ENCODE data around the gene CNTNAP5. TPM values are rescaled to one million over a fixed set of nuclear protein-coding genes. Genes with fewer than 3 reads are reported as not detected.

Gene CNTNAP5
- total RNA-seq, 2 donors from 2014 or later, result not detected

- no peaks in the 10 kb centered on the region for H3K36me3 Mint-ChIP-seq
- no peak overlapping the region for H3K27ac Mint-ChIP-seq
- H3K4me1 Mint-ChIP-seq (ENCODE audit: low read depth in 2 of 2), result no peaks in the 10 kb centered on the region
- H3K27me3 Mint-ChIP-seq, result no peaks in the 10 kb centered on the region
- ATAC-seq (no peak), DNase-seq (ENCODE audit: low spot score) (no peak)
- H3K9me3 Mint-ChIP-seq, result peaks cover 12% of the 10 kb centered on the region
- no peak overlapping the region for H3K4me3 Mint-ChIP-seq
Measured at GRCh38 chr2:124281541-124281940, 256.5 kb downstream of the CNTNAP5 start.

DNA sequence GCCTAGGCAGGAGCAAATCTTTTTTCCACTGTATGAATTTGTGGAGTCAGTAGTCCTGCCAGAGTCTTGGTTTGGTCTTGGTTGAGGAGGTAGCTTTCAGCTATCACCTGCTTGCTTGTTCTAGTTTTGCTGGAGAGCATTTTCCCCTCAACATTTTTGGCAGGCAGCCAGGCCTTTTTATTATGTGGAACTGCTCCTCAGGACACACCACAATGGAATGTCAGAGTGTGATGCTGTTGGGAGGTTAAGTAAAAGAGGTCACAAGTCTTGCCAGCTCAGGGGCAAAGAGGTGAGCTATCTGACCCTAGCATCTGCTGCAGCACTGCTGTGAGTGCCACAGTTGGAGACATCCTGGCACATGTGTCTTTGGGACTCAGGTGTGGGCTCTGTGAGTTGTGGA lies 258.0 kb downstream of the CNTNAP5 start:
- Mint-ChIP-seq H3K27me3 (no peaks in the 10 kb centered on the region), H3K36me3 (no peaks in the 10 kb centered on the region), H3K27ac (no peak overlapping the region), H3K9me3 (peaks cover 12% of the 10 kb centered on the region), H3K4me3 (no peak overlapping the region), H3K4me1 (ENCODE audit: low read depth in 2 of 2) (no peaks in the 10 kb centered on the region)
- ATAC-seq (no peak), DNase-seq (ENCODE audit: low spot score) (no peak)

- H3K4me1 Mint-ChIP-seq (ENCODE audit: low read depth in 2 of 2), result no peaks in the 10 kb centered on the region
- no peak overlapping the region for H3K4me3 Mint-ChIP-seq
- no peaks in the 10 kb centered on the region for H3K36me3 Mint-ChIP-seq
- H3K9me3 Mint-ChIP-seq, result peaks cover 9% of the 10 kb centered on the region
- H3K27me3 Mint-ChIP-seq, result no peaks in the 10 kb centered on the region
- ATAC-seq (no peak), DNase-seq (ENCODE audit: low spot score) (no peak)
- no peak overlapping the region for H3K27ac Mint-ChIP-seq
Measured at GRCh38 chr2:124286089-124286783, 261.1 kb downstream of the CNTNAP5 start.

GRCh38 chr2:124289060-124289459 lies 264.0 kb downstream of the CNTNAP5 start:
- H3K4me1 Mint-ChIP-seq (ENCODE audit: low read depth in 2 of 2), result no peaks in the 10 kb centered on the region
- H3K9me3 Mint-ChIP-seq, result peaks cover 5% of the 10 kb centered on the region
- no peak for DNase-seq (ENCODE audit: low spot score)
- no peak overlapping the region for H3K4me3 Mint-ChIP-seq
- ATAC-seq, result no peak
- H3K27ac Mint-ChIP-seq, result no peak overlapping the region
- H3K36me3 Mint-ChIP-seq, result no peaks in the 10 kb centered on the region
- no peaks in the 10 kb centered on the region for H3K27me3 Mint-ChIP-seq

- ATAC-seq (no peak), DNase-seq (ENCODE audit: low spot score) (no peak)
- Mint-ChIP-seq H3K4me1 (ENCODE audit: low read depth in 2 of 2) (no peaks in the 10 kb centered on the region), H3K27ac (no peak overlapping the region), H3K27me3 (no peaks in the 10 kb centered on the region), H3K9me3 (peaks cover 5% of the 10 kb centered on the region), H3K4me3 (no peak overlapping the region), H3K36me3 (no peaks in the 10 kb centered on the region)
Measured at GRCh38 chr2:124289615-124290014, 264.5 kb downstream of the CNTNAP5 start.

- ATAC-seq, result no peak
- H3K9me3 Mint-ChIP-seq, result peaks cover 18% of the 10 kb centered on the region
- no peak for DNase-seq (ENCODE audit: low spot score)
- H3K27ac Mint-ChIP-seq, result no peak overlapping the region
- no peaks in the 10 kb centered on the region for H3K36me3 Mint-ChIP-seq
- H3K4me1 Mint-ChIP-seq (ENCODE audit: low read depth in 2 of 2), result no peaks in the 10 kb centered on the region
- no peak overlapping the region for H3K4me3 Mint-ChIP-seq
- H3K27me3 Mint-ChIP-seq, result no peaks in the 10 kb centered on the region
Measured at GRCh38 chr2:124296470-124296869, 271.4 kb downstream of the CNTNAP5 start.

DNA sequence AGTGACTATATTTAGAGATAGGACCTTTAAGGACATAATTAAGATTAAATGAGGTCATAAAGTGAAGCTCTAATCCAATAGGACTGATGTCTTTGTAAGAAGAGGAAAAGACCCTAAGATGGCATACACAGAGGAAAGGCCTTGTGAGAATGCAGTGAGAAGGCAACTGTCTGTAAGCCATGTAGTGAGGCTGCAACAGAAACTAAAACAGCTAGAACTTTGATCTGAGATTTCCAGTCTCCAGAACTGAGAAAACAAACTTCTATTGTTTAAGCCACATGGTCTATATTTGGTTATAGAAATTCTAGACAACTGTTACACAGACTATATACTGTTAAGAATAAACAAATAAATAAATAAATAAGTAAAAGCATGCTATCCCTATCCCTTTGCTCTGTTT lies 276.8 kb downstream of the CNTNAP5 start:
- Mint-ChIP-seq H3K27ac (no peak overlapping the region), H3K27me3 (no peaks in the 10 kb centered on the region), H3K36me3 (no peaks in the 10 kb centered on the region), H3K9me3 (peaks cover 29% of the 10 kb centered on the region), H3K4me1 (ENCODE audit: low read depth in 2 of 2) (no peaks in the 10 kb centered on the region), H3K4me3 (no peak overlapping the region)
- DNase-seq (ENCODE audit: low spot score), result no peak
- no peak for ATAC-seq

GRCh38 chr2:124308319-124309062 lies 283.4 kb downstream of the CNTNAP5 start:
- H3K4me3 Mint-ChIP-seq, result no peak overlapping the region
- ATAC-seq, result no peak
- DNase-seq (ENCODE audit: low spot score), result no peak

GRCh38 chr2:124309563-124310138 lies 284.6 kb downstream of the CNTNAP5 start:
- H3K36me3 Mint-ChIP-seq, result no peaks in the 10 kb centered on the region
- H3K9me3 Mint-ChIP-seq, result peaks cover 17% of the 10 kb centered on the region
- no peak overlapping the region for H3K4me3 Mint-ChIP-seq
- H3K4me1 Mint-ChIP-seq (ENCODE audit: low read depth in 2 of 2), result no peaks in the 10 kb centered on the region
- H3K27me3 Mint-ChIP-seq, result no peaks in the 10 kb centered on the region
- no peak overlapping the region for H3K27ac Mint-ChIP-seq
- DNase-seq (ENCODE audit: low spot score) (no peak), ATAC-seq (no peak)

More at GRCh38 chr2:124308319-124309062, 283.4 kb downstream of the CNTNAP5 start:
- Mint-ChIP-seq H3K27ac (no peak overlapping the region), H3K4me1 (ENCODE audit: low read depth in 2 of 2) (no peaks in the 10 kb centered on the region), H3K36me3 (no peaks in the 10 kb centered on the region), H3K9me3 (peaks cover 17% of the 10 kb centered on the region), H3K27me3 (no peaks in the 10 kb centered on the region)

DNA sequence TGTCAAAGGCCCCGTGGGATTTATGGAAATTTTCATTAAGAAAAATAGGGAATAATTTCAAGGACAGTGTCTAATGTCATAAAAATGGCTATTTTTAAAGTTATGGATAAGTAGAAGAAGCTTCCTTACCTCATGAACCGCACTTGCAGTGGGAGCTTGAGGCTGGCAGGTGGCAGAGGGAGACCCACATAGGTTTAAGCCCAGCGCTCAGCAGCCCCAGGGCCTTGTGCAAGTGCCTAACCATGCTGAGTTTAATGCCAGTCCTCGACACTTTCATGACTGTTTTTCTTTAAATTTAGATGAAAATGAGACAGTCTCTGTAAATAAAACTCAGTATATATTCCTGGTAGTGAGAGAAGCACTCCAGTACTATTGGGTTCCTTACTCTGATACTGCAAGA lies 285.6 kb downstream of the CNTNAP5 start:
- Mint-ChIP-seq H3K36me3 (no peaks in the 10 kb centered on the region), H3K27me3 (no peaks in the 10 kb centered on the region), H3K4me3 (no peak overlapping the region), H3K4me1 (ENCODE audit: low read depth in 2 of 2) (no peaks in the 10 kb centered on the region), H3K9me3 (peaks cover 17% of the 10 kb centered on the region), H3K27ac (no peak overlapping the region)
- ATAC-seq (no peak), DNase-seq (ENCODE audit: low spot score) (no peak)

GRCh38 chr2:124314084-124314483 lies 289.0 kb downstream of the CNTNAP5 start:
- Mint-ChIP-seq H3K4me3 (no peak overlapping the region), H3K36me3 (no peaks in the 10 kb centered on the region), H3K27me3 (no peaks in the 10 kb centered on the region), H3K27ac (no peak overlapping the region), H3K9me3 (peaks cover 15% of the 10 kb centered on the region), H3K4me1 (ENCODE audit: low read depth in 2 of 2) (no peaks in the 10 kb centered on the region)
- DNase-seq (ENCODE audit: low spot score) (no peak), ATAC-seq (no peak)

DNA sequence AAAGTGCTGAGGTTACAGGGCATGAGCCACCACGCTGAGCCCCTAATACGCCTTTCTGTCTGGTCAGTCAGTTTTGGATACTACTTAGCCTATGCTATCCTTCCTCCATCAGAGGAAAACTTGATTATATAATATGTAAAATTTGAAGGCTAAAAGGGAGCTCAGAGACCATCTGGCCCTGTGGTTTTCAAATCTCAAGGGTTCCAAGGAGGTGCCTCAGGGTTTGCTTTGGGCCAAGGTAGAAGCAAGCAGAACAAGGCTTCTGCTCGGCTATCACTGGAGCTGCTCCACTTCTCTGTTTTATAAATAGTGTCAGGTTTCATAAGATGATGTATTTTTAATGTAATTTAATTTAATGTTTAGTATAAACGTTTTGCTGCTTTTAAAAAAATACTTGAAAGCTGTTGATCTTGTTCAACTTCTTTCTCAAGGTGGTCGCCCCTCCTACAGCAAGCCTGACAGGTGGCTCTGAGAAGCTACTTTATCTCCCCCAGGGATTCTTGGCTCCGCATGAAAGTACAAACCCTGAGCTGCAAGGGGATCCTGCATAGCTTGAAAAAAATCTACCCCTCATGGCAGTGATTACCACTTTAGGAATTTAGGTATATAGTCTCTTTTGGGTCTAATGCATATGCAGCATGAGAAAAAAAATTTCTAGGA lies 290.3 kb downstream of the CNTNAP5 start:
- no peaks in the 10 kb centered on the region for H3K4me1 Mint-ChIP-seq (ENCODE audit: low read depth in 2 of 2)
- no peak for ATAC-seq
- DNase-seq (ENCODE audit: low spot score), result no peak
- H3K27me3 Mint-ChIP-seq, result no peaks in the 10 kb centered on the region
- H3K27ac Mint-ChIP-seq, result no peak overlapping the region
- no peak overlapping the region for H3K4me3 Mint-ChIP-seq
- no peaks in the 10 kb centered on the region for H3K36me3 Mint-ChIP-seq
- peaks cover 18% of the 10 kb centered on the region for H3K9me3 Mint-ChIP-seq

DNA sequence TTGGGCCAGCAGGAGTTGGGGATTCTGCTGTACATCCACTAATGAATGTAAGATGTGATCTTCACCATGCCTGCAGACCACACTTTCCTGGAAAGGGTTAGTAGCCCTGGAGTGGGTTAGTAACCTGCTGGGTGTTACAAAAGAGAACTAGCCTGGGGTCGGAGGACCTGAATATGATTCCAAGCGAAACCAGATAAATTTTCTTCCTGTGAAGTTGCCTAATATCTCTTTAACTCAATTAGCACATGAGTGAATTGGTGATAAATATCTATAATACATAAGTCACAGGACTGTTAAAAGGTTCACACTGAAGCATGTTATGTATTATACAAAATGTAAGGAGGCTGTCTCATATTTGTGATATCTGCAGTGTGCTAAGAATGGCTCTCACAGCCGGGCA lies 291.0 kb downstream of the CNTNAP5 start:
- H3K27ac Mint-ChIP-seq, result no peak overlapping the region
- H3K4me1 Mint-ChIP-seq (ENCODE audit: low read depth in 2 of 2), result no peaks in the 10 kb centered on the region
- no peaks in the 10 kb centered on the region for H3K36me3 Mint-ChIP-seq
- no peak for ATAC-seq
- no peak for DNase-seq (ENCODE audit: low spot score)
- no peak overlapping the region for H3K4me3 Mint-ChIP-seq
- peaks cover 22% of the 10 kb centered on the region for H3K9me3 Mint-ChIP-seq
- no peaks in the 10 kb centered on the region for H3K27me3 Mint-ChIP-seq
